ENCODE data around the gene ZFR. TPM values are rescaled to one million over a fixed set of nuclear protein-coding genes. Genes with fewer than 3 reads are reported as not detected.

ZFR gene
- total and polyA plus RNA-seq, 9 of the 15 experiments (the other 6 are each of a cell fraction or from before 2014, with no cell fraction given): 35.5 to 108 (median 71.1) TPM

DNA sequence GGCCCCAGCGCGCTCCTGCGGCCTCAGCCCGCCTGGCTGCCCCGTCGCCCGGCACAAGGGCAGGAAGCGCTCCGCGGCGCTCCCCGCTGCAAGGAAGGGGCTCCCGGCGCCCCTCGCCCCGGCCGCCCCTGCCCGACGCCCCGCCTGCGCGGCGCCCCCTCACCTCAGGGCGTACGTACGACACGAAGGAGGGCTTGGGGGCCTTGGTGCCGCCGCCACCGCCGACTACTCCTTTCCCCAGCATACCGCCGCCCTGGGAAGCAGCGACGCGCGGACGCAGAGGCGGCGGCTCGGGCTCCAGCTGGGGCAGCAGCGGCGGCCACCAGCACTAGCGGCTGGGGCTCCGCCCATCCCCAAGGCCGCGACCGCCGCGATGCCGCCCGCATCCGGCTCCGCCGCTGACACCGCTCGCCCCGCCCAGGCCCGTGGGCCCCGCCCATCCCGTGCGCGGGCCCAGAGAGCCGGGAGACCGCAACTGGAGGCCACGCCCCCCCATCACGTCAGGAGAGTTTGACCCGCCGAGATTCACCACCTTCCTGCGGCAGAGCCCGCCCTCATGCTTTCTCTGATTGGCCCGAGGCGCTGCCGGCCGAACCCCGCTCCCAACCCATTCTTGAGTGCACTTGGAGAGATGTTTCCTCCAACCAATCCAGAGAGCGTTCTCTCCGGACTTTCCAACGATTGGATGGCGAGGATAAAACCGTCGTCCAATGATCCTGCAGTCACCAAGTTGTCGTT lies 131.8 kb downstream of the ZFR start, which contains the start of gene MTMR12:
Gene MTMR12, minus strand, starts transcription at position 345 of the 738 bp plus-strand sequence. Its CDS starts 101 bp downstream, at position 244.
- peak; percentile 97 for ATAC-seq
- peaks cover 13 to 33% of the 10 kb centered on the region in 2 experiments for H3K4me1 ChIP-seq (replicated peaks in 1 of 2; ENCODE audit: control insufficient read depth in 2 of 2, insufficient read depth in 2 of 2, low read length in 2 of 2)
- ChIA-PET CTCF (ENCODE audit: low intra/inter-chr PET ratio) (no interaction called here), POLR2A (interaction anchor here (0.6 to 1.8 kb wide), 4 partner anchors 15 to 119 kb away, joined by 3 to 10 read pairs (median 3); no protein-coding TSS in a partner anchor)
- peaks cover 7% of the 10 kb centered on the region; the same call in 1 of the 3 replicates for H3K36me3 ChIP-seq (ENCODE audit: control insufficient read depth, insufficient read depth, low read length)
- peak within 1 kb of the TSS; percentile 80 for H3K27ac ChIP-seq (ENCODE audit: extremely low read depth, low read depth, low read length)
- FAIRE-seq: peak; percentile 100
- in situ Hi-C loops (cut with MboI): no loop called here
- DNase-seq (ENCODE audit: extremely low read depth in 1 of 4, low spot score in 3 of 4): peak; percentile 99 to 100 (median 100)
- under 1% methylated on average over 50 of the region's 83 CpGs for WGBS (ENCODE audit: insufficient coverage, low coverage, missing lambda C conversion rate)
- peak within 1 kb of the TSS; percentile 94 for H3K4me3 ChIP-seq
- intact Hi-C loops (cut with micrococcal nuclease): loop anchor here (2.0 kb wide), 1 partner anchor 142 kb away; no protein-coding TSS in a partner anchor
- H3K27me3 ChIP-seq (ENCODE audit: control insufficient read depth in 2 of 2, insufficient read depth in 2 of 2, low read length in 2 of 2): no peaks in the 10 kb centered on the region
- peak within 1 kb of the TSS; percentile 77 for H2AFZ ChIP-seq (ENCODE audit: low read depth, low read length)
- H3K9me3 ChIP-seq (replicated peaks; ENCODE audit: control insufficient read depth, insufficient read depth, low read depth, low read length): no peaks in the 10 kb centered on the region
- peaks cover 40% of the 10 kb centered on the region for H3K79me2 ChIP-seq (ENCODE audit: control insufficient read depth, insufficient read depth, low read length)
- peak within 1 kb of the TSS; percentile 81 for H3K4me2 ChIP-seq (ENCODE audit: insufficient read depth, low read length)
- no TSS peak for BruUV-seq (replicated peaks)
- peak within 1 kb of the TSS; percentile 77 to 94 for H3K9ac ChIP-seq (ENCODE audit: insufficient read depth in 1 of 2, low read depth in 2 of 2, low read length in 2 of 2)
- H4K20me1 ChIP-seq (replicated peaks; ENCODE audit: control insufficient read depth, insufficient read depth, low read length): no peaks in the 10 kb centered on the region
- H3K9me1 ChIP-seq (ENCODE audit: control insufficient read depth, insufficient read depth, low read length): no peaks in the 10 kb centered on the region
- TF ChIP-seq YY1 (IDR thresholded peaks at IDR 0.05; ENCODE audit: borderline replicate concordance in 1 of 3, control insufficient read depth in 1 of 3, extremely low read depth in 1 of 3, insufficient read depth in 3 of 3, insufficient read length in 1 of 3, insufficient replicate concordance in 2 of 3, low read depth in 1 of 3, low read length in 2 of 3) (peak; percentile 3 to 88 (median 81)), POLR2AphosphoS2 (IDR thresholded peaks at IDR 0.05; ENCODE audit: low read length) (peak; percentile 61; the same call in 1 of the 2 replicates), E2F6 (IDR thresholded peaks at IDR 0.05; ENCODE audit: borderline replicate concordance in 1 of 2, extremely low read depth in 1 of 2, insufficient read depth in 1 of 2, insufficient read length in 1 of 2, low read depth in 1 of 2, low read length in 1 of 2, poor library complexity in 1 of 2, severe bottlenecking in 1 of 2) (peak in 1 of 2 experiments; percentile 49), UBTF (IDR thresholded peaks at IDR 0.05; ENCODE audit: borderline replicate concordance in 1 of 2, low read depth in 2 of 2, low read length in 2 of 2) (peak; percentile 64 to 72; a peak in 1 of 4 replicates), SIN3A (IDR thresholded peaks at IDR 0.05; ENCODE audit: borderline replicate concordance in 2 of 2, control insufficient read depth in 1 of 2, low read depth in 2 of 2, low read length in 2 of 2) (peak; percentile 95 to 97), KDM5B (IDR thresholded peaks at IDR 0.05; ENCODE audit: insufficient replicate concordance, low read depth, low read length) (peak; percentile 81), ZNF41 (CRISPR knock-in tag; conservative IDR thresholded peaks at IDR 0.05) (no peak), RFX5 (IDR thresholded peaks at IDR 0.05; ENCODE audit: low read depth, low read length) (peak; percentile 85)
- TF ChIP-seq, protein P1, sequence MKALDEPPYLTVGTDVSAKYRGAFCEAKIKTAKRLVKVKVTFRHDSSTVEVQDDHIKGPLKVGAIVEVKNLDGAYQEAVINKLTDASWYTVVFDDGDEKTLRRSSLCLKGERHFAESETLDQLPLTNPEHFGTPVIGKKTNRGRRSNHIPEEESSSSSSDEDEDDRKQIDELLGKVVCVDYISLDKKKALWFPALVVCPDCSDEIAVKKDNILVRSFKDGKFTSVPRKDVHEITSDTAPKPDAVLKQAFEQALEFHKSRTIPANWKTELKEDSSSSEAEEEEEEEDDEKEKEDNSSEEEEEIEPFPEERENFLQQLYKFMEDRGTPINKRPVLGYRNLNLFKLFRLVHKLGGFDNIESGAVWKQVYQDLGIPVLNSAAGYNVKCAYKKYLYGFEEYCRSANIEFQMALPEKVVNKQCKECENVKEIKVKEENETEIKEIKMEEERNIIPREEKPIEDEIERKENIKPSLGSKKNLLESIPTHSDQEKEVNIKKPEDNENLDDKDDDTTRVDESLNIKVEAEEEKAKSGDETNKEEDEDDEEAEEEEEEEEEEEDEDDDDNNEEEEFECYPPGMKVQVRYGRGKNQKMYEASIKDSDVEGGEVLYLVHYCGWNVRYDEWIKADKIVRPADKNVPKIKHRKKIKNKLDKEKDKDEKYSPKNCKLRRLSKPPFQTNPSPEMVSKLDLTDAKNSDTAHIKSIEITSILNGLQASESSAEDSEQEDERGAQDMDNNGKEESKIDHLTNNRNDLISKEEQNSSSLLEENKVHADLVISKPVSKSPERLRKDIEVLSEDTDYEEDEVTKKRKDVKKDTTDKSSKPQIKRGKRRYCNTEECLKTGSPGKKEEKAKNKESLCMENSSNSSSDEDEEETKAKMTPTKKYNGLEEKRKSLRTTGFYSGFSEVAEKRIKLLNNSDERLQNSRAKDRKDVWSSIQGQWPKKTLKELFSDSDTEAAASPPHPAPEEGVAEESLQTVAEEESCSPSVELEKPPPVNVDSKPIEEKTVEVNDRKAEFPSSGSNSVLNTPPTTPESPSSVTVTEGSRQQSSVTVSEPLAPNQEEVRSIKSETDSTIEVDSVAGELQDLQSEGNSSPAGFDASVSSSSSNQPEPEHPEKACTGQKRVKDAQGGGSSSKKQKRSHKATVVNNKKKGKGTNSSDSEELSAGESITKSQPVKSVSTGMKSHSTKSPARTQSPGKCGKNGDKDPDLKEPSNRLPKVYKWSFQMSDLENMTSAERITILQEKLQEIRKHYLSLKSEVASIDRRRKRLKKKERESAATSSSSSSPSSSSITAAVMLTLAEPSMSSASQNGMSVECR (CRISPR knock-in tag; IDR thresholded peaks at IDR 0.05): peak; percentile 90
